Measurements from ENCODE around the gene CMTR1. TPM values are rescaled to one million over a fixed set of nuclear protein-coding genes. Genes with fewer than 3 reads are reported as not detected.

CMTR1 gene
- polyA plus RNA-seq, 1 donor from 2014 or later, result 64.1 TPM

GRCh38 chr6:37480951-37481534 lies 48.0 kb downstream of the CMTR1 start:
- Histone ChIP-seq H3K9me3 (ENCODE audit: low read length) (no peaks in the 10 kb centered on the region), H4K20me1 (ENCODE audit: insufficient read depth) (no peaks in the 10 kb centered on the region), H3K27me3 (ENCODE audit: insufficient read depth, low read depth, low read length) (no peaks in the 10 kb centered on the region), H3K4me3 (ENCODE audit: low read length) (peak overlapping the region; percentile 47), H3K27ac (ENCODE audit: low read length) (peak overlapping the region; percentile 86), H3F3A (ENCODE audit: insufficient read depth, low read length, poor library complexity, severe bottlenecking) (no peaks in the 10 kb centered on the region), H3K36me3 (ENCODE audit: insufficient read depth, low read length) (no peaks in the 10 kb centered on the region), H3K9me2 (ENCODE audit: insufficient read depth, low read length) (no peaks in the 10 kb centered on the region), H3K79me2 (replicated peaks; ENCODE audit: insufficient read depth, low read length) (peaks cover under 1% of the 10 kb centered on the region), H3K9ac (ENCODE audit: low read length) (peak overlapping the region; percentile 62), H3K4me2 (ENCODE audit: low read length) (peak overlapping the region; percentile 17), H2AFZ (ENCODE audit: low read depth, low read length) (no peak overlapping the region)
- TF ChIP-seq, protein P1, sequence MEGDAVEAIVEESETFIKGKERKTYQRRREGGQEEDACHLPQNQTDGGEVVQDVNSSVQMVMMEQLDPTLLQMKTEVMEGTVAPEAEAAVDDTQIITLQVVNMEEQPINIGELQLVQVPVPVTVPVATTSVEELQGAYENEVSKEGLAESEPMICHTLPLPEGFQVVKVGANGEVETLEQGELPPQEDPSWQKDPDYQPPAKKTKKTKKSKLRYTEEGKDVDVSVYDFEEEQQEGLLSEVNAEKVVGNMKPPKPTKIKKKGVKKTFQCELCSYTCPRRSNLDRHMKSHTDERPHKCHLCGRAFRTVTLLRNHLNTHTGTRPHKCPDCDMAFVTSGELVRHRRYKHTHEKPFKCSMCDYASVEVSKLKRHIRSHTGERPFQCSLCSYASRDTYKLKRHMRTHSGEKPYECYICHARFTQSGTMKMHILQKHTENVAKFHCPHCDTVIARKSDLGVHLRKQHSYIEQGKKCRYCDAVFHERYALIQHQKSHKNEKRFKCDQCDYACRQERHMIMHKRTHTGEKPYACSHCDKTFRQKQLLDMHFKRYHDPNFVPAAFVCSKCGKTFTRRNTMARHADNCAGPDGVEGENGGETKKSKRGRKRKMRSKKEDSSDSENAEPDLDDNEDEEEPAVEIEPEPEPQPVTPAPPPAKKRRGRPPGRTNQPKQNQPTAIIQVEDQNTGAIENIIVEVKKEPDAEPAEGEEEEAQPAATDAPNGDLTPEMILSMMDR (IDR thresholded peaks at IDR 0.05; ENCODE audit: poor library complexity, severe bottlenecking), result no peak
- no peak for TF ChIP-seq RAD21 (conservative IDR thresholded peaks at IDR 0.05)
- TF ChIP-seq SMC3 (conservative IDR thresholded peaks at IDR 0.05; ENCODE audit: poor library complexity), result no peak
- TF ChIP-seq POLR2AphosphoS5 (IDR thresholded peaks at IDR 0.05), result no peak

DNA sequence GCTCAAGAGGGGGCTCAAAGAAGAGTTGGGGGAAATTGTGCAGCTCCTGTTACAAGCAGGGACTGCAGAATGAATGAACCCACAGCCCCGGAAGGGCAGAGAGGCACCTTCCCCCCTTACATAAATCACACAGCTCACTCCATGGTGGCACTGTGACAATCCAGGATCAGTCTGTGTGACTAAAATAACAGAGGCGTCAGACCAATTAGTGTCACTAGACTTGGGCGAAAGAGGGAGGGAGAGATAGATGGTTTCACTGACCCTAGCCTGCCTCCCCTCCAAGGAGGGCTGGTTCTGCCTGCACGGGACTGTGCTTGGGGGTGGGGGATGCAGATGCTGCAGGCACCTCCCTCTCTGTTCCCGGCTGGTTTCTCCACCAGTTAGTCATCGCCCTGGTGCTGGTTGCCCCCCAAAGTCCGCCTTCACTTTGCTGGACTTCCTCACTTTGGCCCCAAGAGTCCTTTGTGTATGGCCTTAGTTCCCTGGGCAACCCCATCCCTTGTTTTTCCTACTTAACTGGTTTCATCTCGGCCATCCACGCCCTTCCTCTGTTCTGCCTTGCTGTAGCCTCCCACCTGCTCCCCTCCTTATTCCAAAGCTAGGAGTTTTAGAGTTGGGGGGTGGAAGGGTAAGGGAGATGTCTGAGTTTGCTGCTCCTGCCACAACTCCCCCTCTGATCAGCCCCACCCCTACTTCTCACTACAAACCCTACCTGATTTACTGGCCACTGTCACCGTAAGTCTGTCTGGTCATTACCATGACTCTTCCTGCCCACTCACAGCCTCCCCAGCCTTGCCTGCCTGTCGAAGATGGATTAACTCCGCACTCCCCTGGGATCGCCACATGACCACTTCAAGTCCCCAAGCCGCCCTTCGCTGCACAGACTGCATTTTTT lies 48.9 kb downstream of the CMTR1 start:
- Histone ChIP-seq H3K9me2 (ENCODE audit: insufficient read depth, low read length) (no peaks in the 10 kb centered on the region), H3K4me3 (ENCODE audit: low read length) (peak overlapping the region; percentile 47), H3K36me3 (ENCODE audit: insufficient read depth, low read length) (no peaks in the 10 kb centered on the region), H3K9ac (ENCODE audit: low read length) (peak overlapping the region; percentile 62), H3F3A (ENCODE audit: insufficient read depth, low read length, poor library complexity, severe bottlenecking) (no peaks in the 10 kb centered on the region), H3K27ac (ENCODE audit: low read length) (peak overlapping the region; percentile 86), H4K20me1 (ENCODE audit: insufficient read depth) (no peaks in the 10 kb centered on the region), H3K27me3 (ENCODE audit: insufficient read depth, low read depth, low read length) (no peaks in the 10 kb centered on the region), H3K9me3 (ENCODE audit: low read length) (no peaks in the 10 kb centered on the region), H3K79me2 (replicated peaks; ENCODE audit: insufficient read depth, low read length) (peaks cover 3% of the 10 kb centered on the region), H2AFZ (ENCODE audit: low read depth, low read length) (no peak overlapping the region), H3K4me2 (ENCODE audit: low read length) (peak overlapping the region; percentile 17)
- TF ChIP-seq, protein P2, sequence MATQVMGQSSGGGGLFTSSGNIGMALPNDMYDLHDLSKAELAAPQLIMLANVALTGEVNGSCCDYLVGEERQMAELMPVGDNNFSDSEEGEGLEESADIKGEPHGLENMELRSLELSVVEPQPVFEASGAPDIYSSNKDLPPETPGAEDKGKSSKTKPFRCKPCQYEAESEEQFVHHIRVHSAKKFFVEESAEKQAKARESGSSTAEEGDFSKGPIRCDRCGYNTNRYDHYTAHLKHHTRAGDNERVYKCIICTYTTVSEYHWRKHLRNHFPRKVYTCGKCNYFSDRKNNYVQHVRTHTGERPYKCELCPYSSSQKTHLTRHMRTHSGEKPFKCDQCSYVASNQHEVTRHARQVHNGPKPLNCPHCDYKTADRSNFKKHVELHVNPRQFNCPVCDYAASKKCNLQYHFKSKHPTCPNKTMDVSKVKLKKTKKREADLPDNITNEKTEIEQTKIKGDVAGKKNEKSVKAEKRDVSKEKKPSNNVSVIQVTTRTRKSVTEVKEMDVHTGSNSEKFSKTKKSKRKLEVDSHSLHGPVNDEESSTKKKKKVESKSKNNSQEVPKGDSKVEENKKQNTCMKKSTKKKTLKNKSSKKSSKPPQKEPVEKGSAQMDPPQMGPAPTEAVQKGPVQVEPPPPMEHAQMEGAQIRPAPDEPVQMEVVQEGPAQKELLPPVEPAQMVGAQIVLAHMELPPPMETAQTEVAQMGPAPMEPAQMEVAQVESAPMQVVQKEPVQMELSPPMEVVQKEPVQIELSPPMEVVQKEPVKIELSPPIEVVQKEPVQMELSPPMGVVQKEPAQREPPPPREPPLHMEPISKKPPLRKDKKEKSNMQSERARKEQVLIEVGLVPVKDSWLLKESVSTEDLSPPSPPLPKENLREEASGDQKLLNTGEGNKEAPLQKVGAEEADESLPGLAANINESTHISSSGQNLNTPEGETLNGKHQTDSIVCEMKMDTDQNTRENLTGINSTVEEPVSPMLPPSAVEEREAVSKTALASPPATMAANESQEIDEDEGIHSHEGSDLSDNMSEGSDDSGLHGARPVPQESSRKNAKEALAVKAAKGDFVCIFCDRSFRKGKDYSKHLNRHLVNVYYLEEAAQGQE (IDR thresholded peaks at IDR 0.05; ENCODE audit: borderline replicate concordance), result no peak
- no peak for TF ChIP-seq MXI1 (conservative IDR thresholded peaks at IDR 0.05; ENCODE audit: poor library complexity, severe bottlenecking)
- TF ChIP-seq POLR2AphosphoS5 (IDR thresholded peaks at IDR 0.05), result peak; percentile 79
- peak; percentile 21 for TF ChIP-seq SMC3 (conservative IDR thresholded peaks at IDR 0.05; ENCODE audit: poor library complexity)
- TF ChIP-seq EP300 (conservative IDR thresholded peaks at IDR 0.05; ENCODE audit: poor library complexity, severe bottlenecking), result peak; percentile 36

All from neural cell (in vitro differentiated cells).